Progenitor cell of endocrine pancreas (in vitro differentiated cells): Measurements from ENCODE around the gene CARHSP1. TPM values are rescaled to one million over a fixed set of nuclear protein-coding genes. Genes with fewer than 3 reads are reported as not detected.

ENCODE experiments used
- DNase-seq: peaks from one replicate; pipeline ENCODE4 v3.0.0; 2021; ENCODE audit warnings: low spot score; ENCODE audit not compliant: unreplicated experiment
- H3K27ac Mint-ChIP-seq: 2 replicates; pipeline ENCODE4 v1.8.0; 2021; ENCODE audit warnings: mild to moderate bottlenecking, moderate library complexity, mixed read lengths
- H3K27me3 Mint-ChIP-seq: 2 replicates; pipeline ENCODE4 v1.8.0; 2021; ENCODE audit warnings: mixed read lengths
- H3K36me3 Mint-ChIP-seq: 2 replicates; pipeline ENCODE4 v1.8.0; 2022; ENCODE audit warnings: mixed read lengths; ENCODE audit not compliant: insufficient read depth
- H3K4me1 Mint-ChIP-seq: 2 replicates; pipeline ENCODE4 v1.8.0; 2021; ENCODE audit warnings: low read depth, mixed read lengths
- H3K4me3 Mint-ChIP-seq: 2 replicates; pipeline ENCODE4 v1.8.0; 2021; ENCODE audit warnings: low read depth, mild to moderate bottlenecking, moderate library complexity, mixed read lengths
- H3K9me3 Mint-ChIP-seq: 2 replicates; pipeline ENCODE4 v1.8.0; 2021; ENCODE audit warnings: low read depth, mixed read lengths
- total RNA-seq: library from RNA; stranded (reverse); gene quantifications from 2 replicates; pipeline ENCODE4 v1.2.1, GENCODE V29; 2021
- TF ChIP-seq, protein P1 (sequence below): fragments of 200-600 bp; sonication (generic); IDR thresholded peaks from one replicate; pipeline ENCODE4 v1.5.0; 2021; ENCODE audit warnings: antibody characterized with exemption, mild to moderate bottlenecking; ENCODE audit not compliant: unreplicated experiment

Gene CARHSP1
- total RNA-seq, 1 donor from 2014 or later: 122 TPM

DNA sequence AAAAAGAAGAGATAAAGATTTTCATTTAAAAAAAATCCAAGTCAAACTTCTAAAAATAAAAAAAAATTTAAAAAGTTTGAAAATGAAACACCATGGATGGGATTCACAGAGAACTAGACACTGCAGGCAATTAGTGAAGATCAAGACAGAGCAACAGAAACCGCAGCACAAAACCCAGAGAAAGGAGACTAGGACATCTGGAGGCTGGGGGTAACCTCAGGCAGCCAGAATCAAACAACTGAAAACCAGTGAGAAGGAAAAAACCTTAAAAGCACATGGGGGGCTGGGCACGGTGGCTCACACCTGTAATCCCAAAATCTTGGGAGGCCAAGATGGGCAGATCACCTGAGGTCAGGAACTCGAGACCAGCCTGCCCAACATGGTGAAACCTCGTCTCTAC lies 44.0 kb upstream of the CARHSP1 start:
- no peak for DNase-seq
- Mint-ChIP-seq H3K36me3 (peaks cover 44% of the 10 kb centered on the region), H3K27ac (peak overlapping the region; percentile 60), H3K27me3 (no peaks in the 10 kb centered on the region), H3K4me1 (peaks cover 63% of the 10 kb centered on the region), H3K4me3 (no peak overlapping the region), H3K9me3 (no peaks in the 10 kb centered on the region)
- TF ChIP-seq, protein P1, sequence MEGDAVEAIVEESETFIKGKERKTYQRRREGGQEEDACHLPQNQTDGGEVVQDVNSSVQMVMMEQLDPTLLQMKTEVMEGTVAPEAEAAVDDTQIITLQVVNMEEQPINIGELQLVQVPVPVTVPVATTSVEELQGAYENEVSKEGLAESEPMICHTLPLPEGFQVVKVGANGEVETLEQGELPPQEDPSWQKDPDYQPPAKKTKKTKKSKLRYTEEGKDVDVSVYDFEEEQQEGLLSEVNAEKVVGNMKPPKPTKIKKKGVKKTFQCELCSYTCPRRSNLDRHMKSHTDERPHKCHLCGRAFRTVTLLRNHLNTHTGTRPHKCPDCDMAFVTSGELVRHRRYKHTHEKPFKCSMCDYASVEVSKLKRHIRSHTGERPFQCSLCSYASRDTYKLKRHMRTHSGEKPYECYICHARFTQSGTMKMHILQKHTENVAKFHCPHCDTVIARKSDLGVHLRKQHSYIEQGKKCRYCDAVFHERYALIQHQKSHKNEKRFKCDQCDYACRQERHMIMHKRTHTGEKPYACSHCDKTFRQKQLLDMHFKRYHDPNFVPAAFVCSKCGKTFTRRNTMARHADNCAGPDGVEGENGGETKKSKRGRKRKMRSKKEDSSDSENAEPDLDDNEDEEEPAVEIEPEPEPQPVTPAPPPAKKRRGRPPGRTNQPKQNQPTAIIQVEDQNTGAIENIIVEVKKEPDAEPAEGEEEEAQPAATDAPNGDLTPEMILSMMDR: no peak

GRCh38 chr16:8910811-8911210 lies 42.0 kb upstream of the CARHSP1 start:
- peaks cover 39% of the 10 kb centered on the region for H3K36me3 Mint-ChIP-seq
- no peaks in the 10 kb centered on the region for H3K9me3 Mint-ChIP-seq
- TF ChIP-seq, protein P1: no peak
- no peaks in the 10 kb centered on the region for H3K27me3 Mint-ChIP-seq
- peaks cover 52% of the 10 kb centered on the region for H3K4me1 Mint-ChIP-seq
- DNase-seq: no peak
- H3K27ac Mint-ChIP-seq: peak overlapping the region; percentile 94
- H3K4me3 Mint-ChIP-seq: peak overlapping the region; percentile 19

- TF ChIP-seq, protein P1: no peak
- Mint-ChIP-seq H3K27ac (peak overlapping the region; percentile 40), H3K4me1 (peaks cover 43% of the 10 kb centered on the region), H3K36me3 (peaks cover 38% of the 10 kb centered on the region), H3K27me3 (no peaks in the 10 kb centered on the region), H3K9me3 (no peaks in the 10 kb centered on the region), H3K4me3 (no peak overlapping the region)
- DNase-seq: no peak
These were observed 40.1 kb upstream of the CARHSP1 start for GRCh38 chr16:8908810-8909468.

DNA sequence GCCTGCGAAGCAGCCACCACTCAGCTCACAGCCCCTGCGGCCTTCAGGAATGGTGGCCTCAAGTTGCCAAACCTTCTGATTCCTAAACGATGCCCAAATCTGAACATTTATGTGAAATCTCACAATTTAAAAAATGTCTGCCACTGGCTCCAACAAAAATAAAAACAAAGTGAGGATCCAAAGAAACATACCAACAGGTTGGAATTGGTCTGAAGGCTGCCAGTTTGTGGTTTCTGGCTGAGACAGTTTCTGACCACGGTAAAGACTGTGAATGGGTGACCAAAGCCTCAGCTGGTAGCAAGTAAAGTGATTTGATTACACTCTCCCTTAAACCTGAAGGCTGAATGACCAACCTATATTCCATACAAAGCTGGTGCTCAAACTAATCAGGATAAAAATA lies 38.3 kb upstream of the CARHSP1 start:
- DNase-seq: no peak
- H3K36me3 Mint-ChIP-seq: peaks cover 40% of the 10 kb centered on the region
- no peaks in the 10 kb centered on the region for H3K27me3 Mint-ChIP-seq
- H3K27ac Mint-ChIP-seq: no peak overlapping the region
- TF ChIP-seq, protein P1: no peak
- peaks cover 31% of the 10 kb centered on the region for H3K4me1 Mint-ChIP-seq
- no peaks in the 10 kb centered on the region for H3K9me3 Mint-ChIP-seq
- H3K4me3 Mint-ChIP-seq: no peak overlapping the region

DNA sequence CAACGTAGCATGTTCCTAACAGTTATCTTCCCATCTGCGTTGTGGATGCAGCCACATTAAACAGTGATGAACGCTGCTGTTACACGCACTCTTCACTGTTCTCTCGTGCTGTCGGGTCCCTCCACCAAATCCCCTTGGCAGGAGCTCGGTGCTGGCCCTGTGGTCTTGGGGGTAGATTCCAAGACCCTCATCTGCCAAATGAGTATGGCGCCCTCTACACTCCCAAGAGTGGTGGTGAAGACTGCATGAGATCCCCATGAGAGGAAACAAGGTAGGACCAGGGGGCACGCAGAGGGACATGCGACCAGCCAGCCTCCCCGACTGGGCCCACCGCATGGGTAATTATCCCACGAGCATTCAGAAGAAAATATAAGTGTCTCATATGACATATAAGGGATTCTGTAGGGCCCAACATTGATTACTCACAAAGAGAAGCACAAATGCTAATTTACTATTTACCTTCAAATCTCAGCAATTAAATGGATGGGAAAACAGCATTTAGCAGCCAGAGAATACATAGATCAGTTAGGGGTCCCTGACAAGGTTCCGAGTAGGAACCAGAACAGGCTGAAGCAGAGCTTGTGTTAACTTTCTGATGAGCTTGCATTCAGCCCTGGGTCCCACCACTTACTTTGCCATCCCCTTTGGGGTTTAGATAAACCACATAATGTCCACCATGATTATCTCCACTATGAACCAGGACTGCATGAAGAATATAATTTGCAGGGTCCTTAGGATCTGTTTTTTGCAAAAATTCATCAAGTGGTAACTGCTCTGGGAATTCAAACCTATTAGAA lies 37.2 kb upstream of the CARHSP1 start:
- Mint-ChIP-seq H3K36me3 (peaks cover 46% of the 10 kb centered on the region), H3K27ac (peak overlapping the region; percentile 78), H3K27me3 (no peaks in the 10 kb centered on the region), H3K4me1 (peaks cover 20% of the 10 kb centered on the region), H3K9me3 (no peaks in the 10 kb centered on the region), H3K4me3 (no peak overlapping the region)
- TF ChIP-seq, protein P1: peak; percentile 38
- no peak for DNase-seq
